Stimulated activated naive CD8-positive, alpha-beta T cell treated with anti-CD3 and anti-CD28 coated beads, Interleukin-15, Interleukin-2, amounts not matched to agents 100 ng/mL and 50 ng/mL, for 24 hours (primary cell): ENCODE measurements around the gene JDP2.
A peak's percentile ranks its signal among the peaks of the same experiment; 100 is the strongest.

ENCODE experiments used
- H3K27ac Mint-ChIP-seq: one replicate; pipeline ENCODE4 v1.8.0; 2021; ENCODE audit warnings: mild to moderate bottlenecking, mixed read lengths
- H3K27me3 Mint-ChIP-seq: one replicate; pipeline ENCODE4 v1.8.0; 2021; ENCODE audit warnings: mixed read lengths
- H3K36me3 Mint-ChIP-seq: one replicate; pipeline ENCODE4 v1.8.0; 2021; ENCODE audit warnings: low read depth, mixed read lengths
- H3K4me1 Mint-ChIP-seq: one replicate; pipeline ENCODE4 v1.8.0; 2021; ENCODE audit warnings: low read depth, mixed read lengths
- H3K4me3 Mint-ChIP-seq: one replicate; pipeline ENCODE4 v1.8.0; 2021; ENCODE audit warnings: mild to moderate bottlenecking, mixed read lengths
- H3K9me3 Mint-ChIP-seq: one replicate; pipeline ENCODE4 v1.8.0; 2021; ENCODE audit warnings: mixed read lengths

Gene JDP2

GRCh38 chr14:75513911-75514672, 86.3 kb downstream of the JDP2 start:
- peaks cover 17% of the 10 kb centered on the region for H3K9me3 Mint-ChIP-seq
- no peaks in the 10 kb centered on the region for H3K27me3 Mint-ChIP-seq
- peak overlapping the region; percentile 58 for H3K27ac Mint-ChIP-seq
- peaks cover 59% of the 10 kb centered on the region for H3K4me1 Mint-ChIP-seq
- peaks cover 16% of the 10 kb centered on the region for H3K36me3 Mint-ChIP-seq
- H3K4me3 Mint-ChIP-seq = no peak overlapping the region

- H3K9me3 Mint-ChIP-seq = peaks cover 13% of the 10 kb centered on the region
- peaks cover 16% of the 10 kb centered on the region for H3K36me3 Mint-ChIP-seq
- H3K4me1 Mint-ChIP-seq = peaks cover 57% of the 10 kb centered on the region
- peak overlapping the region; percentile 73 for H3K4me3 Mint-ChIP-seq
- peak overlapping the region; percentile 83 for H3K27ac Mint-ChIP-seq
- H3K27me3 Mint-ChIP-seq = no peaks in the 10 kb centered on the region
These were observed 87.1 kb downstream of the JDP2 start for GRCh38 chr14:75514673-75515628.

GRCh38 chr14:75515629-75515996, 87.8 kb downstream of the JDP2 start:
- H3K9me3 Mint-ChIP-seq = peaks cover 10% of the 10 kb centered on the region
- peaks cover 57% of the 10 kb centered on the region for H3K4me1 Mint-ChIP-seq
- H3K27me3 Mint-ChIP-seq = no peaks in the 10 kb centered on the region
- H3K4me3 Mint-ChIP-seq = peak overlapping the region; percentile 54
- H3K36me3 Mint-ChIP-seq = peaks cover 16% of the 10 kb centered on the region
- peak overlapping the region; percentile 83 for H3K27ac Mint-ChIP-seq

GRCh38 chr14:75518625-75519024, 90.8 kb downstream of the JDP2 start:
- Mint-ChIP-seq H3K9me3 (no peaks in the 10 kb centered on the region), H3K4me1 (peaks cover 64% of the 10 kb centered on the region), H3K27ac (no peak overlapping the region), H3K4me3 (peak overlapping the region; percentile 36), H3K36me3 (peaks cover 10% of the 10 kb centered on the region), H3K27me3 (no peaks in the 10 kb centered on the region)

GRCh38 chr14:75519394-75519793, 91.6 kb downstream of the JDP2 start:
- no peaks in the 10 kb centered on the region for H3K27me3 Mint-ChIP-seq

GRCh38 chr14:75519826-75520728, 92.3 kb downstream of the JDP2 start:
- peaks cover 64% of the 10 kb centered on the region for H3K4me1 Mint-ChIP-seq

More at GRCh38 chr14:75519394-75519793, 91.6 kb downstream of the JDP2 start:
- Mint-ChIP-seq H3K4me1 (peaks cover 64% of the 10 kb centered on the region), H3K36me3 (peaks cover 18% of the 10 kb centered on the region), H3K4me3 (no peak overlapping the region), H3K9me3 (no peaks in the 10 kb centered on the region), H3K27ac (no peak overlapping the region)

GRCh38 chr14:75520852-75521251, 93.0 kb downstream of the JDP2 start:
- Mint-ChIP-seq H3K27ac (peak overlapping the region; percentile 99), H3K9me3 (no peaks in the 10 kb centered on the region), H3K4me3 (peak overlapping the region; percentile 24), H3K4me1 (peaks cover 64% of the 10 kb centered on the region), H3K36me3 (peaks cover 31% of the 10 kb centered on the region), H3K27me3 (no peaks in the 10 kb centered on the region)

More at GRCh38 chr14:75519826-75520728, 92.3 kb downstream of the JDP2 start:
- H3K9me3 Mint-ChIP-seq = no peaks in the 10 kb centered on the region
- H3K4me3 Mint-ChIP-seq = no peak overlapping the region
- H3K36me3 Mint-ChIP-seq = peaks cover 24% of the 10 kb centered on the region
- H3K27me3 Mint-ChIP-seq = no peaks in the 10 kb centered on the region
- H3K27ac Mint-ChIP-seq = peak overlapping the region; percentile 99

GRCh38 chr14:75521415-75522199, 93.8 kb downstream of the JDP2 start:
- Mint-ChIP-seq H3K27me3 (no peaks in the 10 kb centered on the region), H3K27ac (peak overlapping the region; percentile 99), H3K4me3 (peak overlapping the region; percentile 100), H3K4me1 (peaks cover 66% of the 10 kb centered on the region), H3K36me3 (peaks cover 39% of the 10 kb centered on the region), H3K9me3 (no peaks in the 10 kb centered on the region)

- Mint-ChIP-seq H3K4me1 (peaks cover 72% of the 10 kb centered on the region), H3K36me3 (peaks cover 45% of the 10 kb centered on the region), H3K4me3 (peak within 1 kb of the TSS; percentile 100), H3K9me3 (no peaks in the 10 kb centered on the region), H3K27ac (peak within 1 kb of the TSS; percentile 99), H3K27me3 (no peaks in the 10 kb centered on the region)
These were observed 94.6 kb downstream of the JDP2 start, which contains the start of gene BATF for GRCh38 chr14:75522224-75522982. BATF (plus strand) TSS chr14:75522469; CDS start chr14:75522683, 214 bp downstream.

GRCh38 chr14:75522983-75523318, 95.1 kb downstream of the JDP2 start:
- Mint-ChIP-seq H3K4me1 (peaks cover 77% of the 10 kb centered on the region), H3K9me3 (peaks cover 4% of the 10 kb centered on the region), H3K27me3 (no peaks in the 10 kb centered on the region), H3K4me3 (peak overlapping the region; percentile 100), H3K36me3 (peaks cover 51% of the 10 kb centered on the region), H3K27ac (peak overlapping the region; percentile 99)
